ENCODE measurements around the gene SPATA13.

DNA sequence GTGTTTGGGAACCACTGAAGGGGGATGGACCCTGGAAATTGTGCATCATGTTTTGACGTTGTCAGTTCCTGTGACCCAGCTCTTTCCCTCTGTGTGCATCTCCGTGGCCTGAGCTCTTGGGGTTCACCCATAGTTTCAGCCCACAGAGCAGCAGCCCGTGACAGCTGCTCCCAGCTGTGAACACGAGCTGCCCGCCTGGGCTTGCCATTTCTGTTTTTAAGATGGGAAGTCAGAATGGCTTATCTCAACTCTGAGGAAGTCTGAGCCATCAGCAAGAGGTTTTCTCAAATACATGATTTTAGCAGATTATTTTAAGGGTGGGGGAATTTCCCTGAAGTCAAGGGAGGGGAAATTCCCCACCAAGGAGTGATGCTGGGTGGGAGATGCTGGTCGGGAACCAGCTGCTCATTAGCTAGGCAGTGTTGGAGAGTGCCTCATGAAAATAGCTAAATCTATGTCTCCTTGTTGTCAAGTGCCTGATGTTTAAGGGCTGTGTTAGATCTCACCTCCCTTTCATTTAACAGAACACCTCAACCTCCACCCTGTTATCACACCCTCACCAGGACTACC, 114.0 kb downstream of the SPATA13 start:
- TF ChIP-seq POLR2AphosphoS5 (IDR thresholded peaks at IDR 0.05; ENCODE audit: low read depth, low read length) = no peak
- TF ChIP-seq TAF1 (IDR thresholded peaks at IDR 0.05; ENCODE audit: borderline replicate concordance, insufficient read depth, low read length) = no peak
- TF ChIP-seq REST (IDR thresholded peaks at IDR 0.05; ENCODE audit: insufficient read depth in 1 of 2, low read depth in 2 of 2, low read length in 2 of 2) = no peak

Measured in PFSK-1 (cell line).